GM03348 (cell line): ENCODE data around the gene MTHFD2.
"Not testable (repeated sequence)": the region's sequence is repeated elsewhere in the genome, so short reads cannot be mapped to it uniquely, and the experiment has no call there.

Experiments
- DNase-seq: peaks from one replicate; pipeline ENCODE4 v3.0.0; 2012; ENCODE audit warnings: low spot score

MTHFD2 gene

DNA sequence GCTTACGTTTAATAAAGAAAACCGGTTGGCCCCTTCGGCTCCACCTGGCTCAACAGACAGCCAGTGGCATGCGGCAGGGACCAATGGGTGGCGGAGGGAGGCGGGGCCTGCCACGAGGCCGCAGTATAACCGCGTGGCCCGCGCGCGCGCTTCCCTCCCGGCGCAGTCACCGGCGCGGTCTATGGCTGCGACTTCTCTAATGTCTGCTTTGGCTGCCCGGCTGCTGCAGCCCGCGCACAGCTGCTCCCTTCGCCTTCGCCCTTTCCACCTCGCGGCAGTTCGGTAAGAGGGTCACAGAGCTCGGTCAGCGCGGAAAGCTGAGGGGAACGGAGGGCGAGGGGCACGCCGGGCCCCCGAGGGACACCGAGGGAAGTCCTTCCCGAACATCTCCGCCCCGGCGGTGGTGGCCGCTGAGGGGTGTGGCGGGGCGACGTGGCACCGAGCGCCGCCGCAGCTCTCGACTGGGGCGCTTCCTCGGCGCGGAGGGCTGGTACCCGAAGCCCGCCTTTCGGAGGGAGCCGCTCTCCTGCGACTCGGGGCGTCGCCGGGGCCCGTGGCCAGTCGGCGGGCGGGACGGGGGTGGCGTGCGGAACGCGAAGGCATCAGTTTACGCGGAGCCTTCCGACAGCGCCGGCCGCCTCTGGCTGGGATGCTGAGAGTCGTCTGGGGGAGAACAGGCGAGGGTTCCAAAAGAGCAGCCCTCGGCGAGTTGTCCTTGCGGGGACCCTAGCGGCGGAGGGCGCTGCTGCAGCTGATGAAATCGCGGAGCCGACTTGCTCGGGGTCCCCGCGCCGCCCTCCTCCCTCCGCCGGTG lies at the start of gene MTHFD2:
MTHFD2 (plus strand) TSS at position 155 of the 814 bp plus-strand sequence; CDS start at position 182, 27 bp downstream.
- DNase-seq, result peak; percentile 96

DNA sequence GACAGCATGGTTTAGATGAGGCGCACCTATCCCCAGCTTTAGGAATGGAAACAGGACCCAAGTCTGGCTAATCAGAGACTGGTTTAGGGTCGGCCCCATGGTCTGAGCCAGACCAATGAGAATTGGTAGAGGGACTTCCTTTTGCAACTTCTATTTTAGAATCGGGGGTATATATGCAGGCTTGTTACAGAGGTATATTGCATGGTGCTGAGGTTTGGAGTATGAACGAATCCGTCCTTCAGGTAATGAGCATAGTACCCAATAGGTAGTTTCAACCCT lies 49.2 kb upstream of the MTHFD2 start:
- DNase-seq, result no peak

DNA sequence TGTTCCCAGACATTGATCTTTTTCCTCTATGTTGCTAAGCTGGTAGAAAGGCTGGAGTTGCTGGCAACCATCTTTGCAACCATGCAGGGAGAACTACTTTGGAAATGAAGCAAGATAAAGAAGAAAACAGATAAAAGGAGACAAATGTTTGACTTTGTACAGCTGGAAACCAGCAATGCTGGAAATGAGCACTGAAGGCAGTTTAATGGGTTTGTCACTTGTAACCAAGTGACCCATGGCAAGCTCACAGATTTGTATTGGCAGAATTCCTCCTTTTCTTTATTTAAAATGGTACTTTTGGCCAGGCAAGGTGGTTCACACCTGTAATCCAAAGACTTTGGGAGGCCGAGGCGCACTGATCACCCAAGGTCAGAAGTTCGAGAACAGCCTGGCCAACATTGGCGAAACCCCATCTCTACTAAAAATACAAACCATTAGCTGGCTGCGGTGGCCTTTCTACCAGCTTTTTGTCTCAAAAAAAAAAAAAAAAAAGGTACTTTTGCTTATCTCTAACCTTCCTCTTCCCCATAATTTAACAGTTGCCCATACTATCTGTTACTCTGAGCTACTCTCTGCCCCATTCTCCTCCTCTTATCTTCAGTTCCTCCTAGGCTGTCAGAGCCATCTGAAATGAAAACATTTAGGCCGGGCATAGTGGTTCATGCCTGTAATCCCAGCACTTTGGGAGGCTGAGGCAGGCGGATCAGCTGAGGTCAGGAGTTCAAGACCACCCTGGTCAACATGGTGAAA lies 48.7 kb upstream of the MTHFD2 start:
- DNase-seq, result no peak

DNA sequence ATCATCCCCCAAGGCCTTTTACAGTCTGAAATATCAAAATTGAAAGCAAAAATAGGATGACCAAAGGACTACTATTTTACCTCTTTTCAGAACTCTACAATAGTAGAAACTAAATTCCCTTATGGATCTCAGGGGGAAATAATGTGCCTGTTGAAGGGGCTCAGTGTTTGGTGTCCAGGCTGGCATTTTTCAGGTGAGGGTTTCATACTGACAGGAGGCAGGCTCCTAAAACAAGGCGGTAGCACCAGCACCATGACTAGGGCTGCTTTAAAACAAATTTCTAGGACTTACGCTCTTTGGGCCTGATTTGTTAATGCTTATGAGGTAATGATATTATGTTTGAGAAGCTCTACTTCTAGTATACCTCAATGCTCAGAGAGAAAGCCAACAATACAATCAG lies 45.5 kb upstream of the MTHFD2 start:
- no peak for DNase-seq

GRCh38 chr2:74155830-74156229 lies 42.6 kb upstream of the MTHFD2 start:
- no peak for DNase-seq

- no peak for DNase-seq
These were observed 35.5 kb upstream of the MTHFD2 start for GRCh38 chr2:74162951-74163350.

DNA sequence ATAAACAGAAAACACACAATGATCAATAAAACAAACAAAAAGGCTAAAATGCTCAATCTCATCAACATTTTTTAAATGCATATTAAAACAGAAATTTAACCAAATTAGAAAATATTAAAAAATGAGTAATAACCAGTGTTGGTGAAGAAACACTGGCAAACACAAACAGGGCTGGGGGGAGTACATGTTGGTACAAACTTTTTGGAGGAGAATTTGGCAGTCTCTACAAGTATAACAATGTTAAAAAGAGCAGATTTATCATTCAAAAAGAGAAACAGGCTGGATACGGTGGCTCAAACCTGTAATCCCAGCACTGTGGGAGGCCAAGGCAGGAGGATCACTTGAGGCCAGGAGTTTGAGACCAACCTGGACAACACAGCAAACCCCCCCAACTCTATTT lies 33.7 kb upstream of the MTHFD2 start:
- no peak for DNase-seq

- DNase-seq, result no peak
These were observed 29.7 kb upstream of the MTHFD2 start for GRCh38 chr2:74168739-74169138.

GRCh38 chr2:74174909-74175308 lies 23.5 kb upstream of the MTHFD2 start:
- DNase-seq, result no peak

DNA sequence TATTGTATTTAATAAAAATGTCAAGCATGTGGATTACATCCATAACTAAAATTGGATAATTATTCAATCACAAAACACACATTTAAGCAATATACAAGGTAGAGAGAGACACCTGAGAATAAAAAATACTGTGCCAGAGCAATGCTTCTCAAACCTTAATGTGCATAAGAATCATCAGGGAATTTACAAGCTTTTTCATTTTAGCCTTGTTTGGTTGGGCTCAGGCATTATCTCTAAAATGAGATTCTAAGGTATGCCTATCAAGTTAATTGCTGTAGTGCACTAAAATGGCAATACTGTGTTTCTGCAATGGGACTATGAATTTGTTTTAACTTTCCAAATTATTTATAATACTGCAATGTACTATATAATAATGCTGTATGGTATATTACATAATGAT lies 20.7 kb upstream of the MTHFD2 start:
- no peak for DNase-seq

DNA sequence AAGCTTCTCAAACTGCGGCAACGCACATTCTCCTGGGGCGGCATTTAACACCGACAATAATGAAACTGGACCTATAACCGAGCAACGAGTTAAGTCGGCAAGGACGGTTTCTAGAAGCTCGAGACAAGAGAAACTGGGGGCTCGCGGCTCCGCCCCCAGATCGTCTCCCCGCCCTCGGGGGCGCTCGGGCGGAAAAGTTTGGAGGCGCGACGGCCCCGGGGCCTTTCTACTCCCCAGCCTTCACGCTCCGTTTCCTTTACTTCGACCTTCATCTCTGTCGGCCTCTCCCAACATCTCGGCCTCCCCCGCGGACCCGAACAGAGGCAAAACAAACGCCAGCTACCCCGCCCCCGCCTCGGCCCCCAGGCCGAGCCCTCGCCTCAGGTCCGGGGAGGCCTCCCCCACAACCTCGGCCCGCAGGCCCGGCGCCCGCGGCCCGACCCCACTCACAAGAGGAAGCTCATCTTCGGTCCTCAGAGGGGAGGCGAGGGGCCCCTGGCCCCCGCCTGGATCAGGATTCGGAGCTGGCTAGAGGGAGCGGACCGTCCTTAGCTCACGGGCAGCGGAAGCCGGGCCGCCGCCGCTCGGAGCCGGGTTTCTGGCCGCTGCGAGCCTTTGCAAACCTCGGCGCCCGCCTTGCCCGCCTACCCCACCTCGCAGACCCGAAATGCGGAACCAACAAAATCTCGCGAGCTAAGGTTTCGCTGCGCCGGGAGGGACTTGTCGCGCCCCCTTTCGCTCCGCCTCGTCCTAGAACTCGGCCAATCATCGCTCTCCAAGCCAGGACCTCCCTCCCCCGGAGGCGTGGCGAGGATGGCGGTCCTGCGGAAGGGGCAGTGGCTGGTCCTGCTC lies 20.0 kb upstream of the MTHFD2 start, which contains the start of gene MOB1A:
MOB1A (minus strand) TSS at position 669 of the 852 bp plus-strand sequence; CDS start at position 464, 205 bp downstream.
- peak; percentile 99 for DNase-seq

GRCh38 chr2:74179063-74179865 lies 19.2 kb upstream of the MTHFD2 start:
- no peak for DNase-seq

- DNase-seq, result no peak
These were observed 16.7 kb upstream of the MTHFD2 start for GRCh38 chr2:74181739-74182138.

- no peak for DNase-seq
These were observed 14.5 kb upstream of the MTHFD2 start for GRCh38 chr2:74183878-74184277.

GRCh38 chr2:74186038-74186437 lies 12.4 kb upstream of the MTHFD2 start:
- no peak for DNase-seq

GRCh38 chr2:74186706-74187105 lies 11.7 kb upstream of the MTHFD2 start:
- DNase-seq, result not testable (repeated sequence)

DNA sequence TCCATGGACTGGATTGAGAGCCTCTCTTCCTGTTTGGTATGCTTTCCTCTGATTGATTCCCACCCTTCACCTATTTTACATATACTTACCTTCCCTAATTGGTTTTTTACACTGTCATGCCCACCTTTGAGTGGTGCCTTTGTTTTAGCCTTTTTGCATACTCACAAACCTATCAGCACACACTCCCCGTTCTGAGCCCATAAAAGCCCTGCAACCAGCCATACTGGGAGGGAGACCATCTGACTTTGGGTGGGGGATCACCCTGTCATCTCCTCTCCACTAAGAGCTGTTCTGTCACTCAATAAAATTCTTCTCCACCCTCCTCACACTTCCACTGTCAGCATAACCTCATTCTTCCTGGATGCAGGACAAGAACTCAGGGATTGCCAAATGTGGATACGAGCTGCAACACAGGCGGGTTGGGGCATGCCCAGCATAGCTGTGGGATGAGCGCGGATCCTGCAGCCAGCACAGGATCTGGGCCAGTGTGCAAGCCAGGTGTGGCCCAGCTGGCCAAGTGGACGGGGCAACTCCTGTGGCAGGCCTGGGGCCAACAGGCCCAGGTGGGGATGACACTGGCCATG lies 10.3 kb upstream of the MTHFD2 start:
- DNase-seq, result peak; percentile 84

DNA sequence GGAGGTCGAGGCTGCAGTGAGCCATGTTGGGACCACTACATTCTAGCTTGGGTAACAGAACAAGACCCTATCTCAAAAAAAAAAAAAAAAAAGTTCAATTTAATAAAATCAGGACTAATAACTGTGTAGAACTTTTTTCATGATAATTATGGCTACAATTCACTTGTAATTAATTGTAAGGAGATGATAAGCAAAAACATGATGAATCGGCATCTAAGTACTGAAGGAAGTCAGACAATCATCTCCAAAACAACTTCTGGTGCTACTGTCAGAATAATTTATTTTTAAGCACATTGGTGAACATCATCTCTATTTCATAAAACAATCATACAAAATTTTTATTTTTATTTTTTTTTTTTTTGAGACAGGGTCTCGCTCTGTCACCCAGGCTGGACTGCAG lies 9.7 kb upstream of the MTHFD2 start:
- no peak for DNase-seq

DNA sequence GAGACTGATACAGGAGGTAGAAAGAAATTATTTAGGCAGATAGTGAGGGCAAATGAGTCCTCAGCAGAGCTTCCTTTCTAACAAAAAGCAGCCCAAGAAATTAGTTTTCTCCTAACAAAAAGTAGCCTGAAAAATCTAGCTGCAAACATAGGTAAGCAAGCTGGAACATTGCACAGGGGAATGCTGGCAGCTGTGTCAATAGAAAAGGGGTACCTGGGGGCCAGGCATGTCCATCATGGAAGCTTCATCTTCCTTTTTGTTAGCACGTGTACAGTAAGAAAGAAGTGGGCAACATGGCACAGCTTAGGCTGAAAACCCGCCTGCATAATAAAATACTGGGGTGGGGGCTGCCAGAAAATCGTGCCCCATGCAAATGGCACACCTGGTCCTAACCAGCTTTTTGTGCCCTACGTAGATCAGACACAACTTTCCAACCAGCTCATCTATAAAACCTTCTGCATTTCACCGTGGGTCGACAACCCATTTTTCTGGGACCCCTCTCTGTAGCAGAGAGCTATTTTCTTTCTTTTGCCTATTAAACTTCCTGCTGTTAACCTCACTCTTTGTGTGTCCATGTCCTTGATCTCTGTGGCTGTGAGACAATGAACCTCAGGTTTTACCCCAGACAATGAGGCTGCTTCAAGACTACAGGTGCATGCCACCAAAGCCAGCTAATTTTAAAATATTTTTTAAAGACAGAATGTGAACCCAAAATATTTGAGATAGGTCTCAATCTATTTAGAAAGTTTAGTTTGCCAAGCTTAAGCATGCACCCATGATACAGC lies 6.6 kb upstream of the MTHFD2 start:
- no peak for DNase-seq

GRCh38 chr2:74194799-74195198 lies 3.6 kb upstream of the MTHFD2 start:
- DNase-seq, result no peak

GRCh38 chr2:74197049-74197448 lies 1.4 kb upstream of the MTHFD2 start:
- DNase-seq, result no peak
